Measurements from ENCODE around the gene SH3D19.

GRCh38 chr4:151316645-151317044 is 8.8 kb downstream of the SH3D19 start:
- TF ChIP-seq CTCF (IDR thresholded peaks at IDR 0.05): no peak
- TF ChIP-seq POLR2A (IDR thresholded peaks at IDR 0.05): no peak

Measured in uterus (tissue), 2 donors.